Measurements from ENCODE around the gene SLMAP.

- no peak for TF ChIP-seq CTCF (IDR thresholded peaks at IDR 0.05)
- TF ChIP-seq POLR2A (IDR thresholded peaks at IDR 0.05; ENCODE audit: low read depth), result no peak
- no peak for TF ChIP-seq POLR2AphosphoS5 (IDR thresholded peaks at IDR 0.05)
Observed at GRCh38 chr3:57726397-57726796, 29.7 kb upstream of the SLMAP start.

All from esophagus muscularis mucosa (tissue), 3 donors.